HG02588 (cell line): ENCODE data around the gene PRKCZ.

Experiments used
- ATAC-seq: cut with Tn5 transposase; IDR thresholded peaks from one replicate; pipeline ENCODE4 v1.9.1; 2021; ENCODE audit warnings: mild to moderate bottlenecking, moderate library complexity; ENCODE audit not compliant: unreplicated experiment

PRKCZ gene

DNA sequence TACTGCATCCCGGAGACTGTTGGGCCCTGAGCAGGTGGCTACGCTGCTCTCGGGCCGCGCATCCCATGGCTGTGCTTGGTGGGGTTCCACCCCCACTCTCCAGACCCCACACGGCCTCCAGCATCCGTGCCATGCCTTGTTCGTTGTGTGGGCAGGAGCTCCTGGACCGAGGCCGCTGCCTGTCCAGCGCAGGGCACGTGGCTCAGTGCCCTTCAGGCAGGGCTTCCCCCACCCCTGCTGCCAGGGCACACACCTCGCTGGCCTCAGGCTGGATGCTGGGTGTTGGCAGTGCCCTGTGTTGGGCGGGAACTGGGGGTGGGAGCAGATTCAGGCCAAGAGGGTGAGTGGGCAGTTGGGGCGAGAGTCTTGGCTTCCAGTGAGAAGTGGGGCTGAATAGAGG, 9.9 kb downstream of the PRKCZ start:
- no peak for ATAC-seq

DNA sequence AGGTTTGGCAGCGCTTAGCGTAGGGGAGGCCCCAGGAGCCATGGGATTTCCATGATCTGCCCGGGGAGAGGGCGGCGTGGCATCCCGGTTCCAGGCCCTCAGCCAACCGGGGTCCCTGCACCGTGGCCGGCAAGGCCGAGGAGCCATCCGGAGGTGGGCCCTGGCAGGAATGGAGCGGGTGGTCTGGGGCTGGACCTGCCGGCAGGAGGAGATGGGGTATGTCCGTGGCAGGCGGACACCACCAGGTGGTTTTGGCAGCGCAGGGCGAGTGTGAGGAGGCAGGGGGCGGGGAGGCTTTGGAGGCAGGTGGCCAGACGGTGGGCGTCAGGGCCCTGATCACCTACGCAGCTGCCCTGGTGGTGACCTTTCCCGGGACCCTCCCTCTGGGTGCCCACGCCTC, 10.3 kb downstream of the PRKCZ start:
- ATAC-seq, result no peak

DNA sequence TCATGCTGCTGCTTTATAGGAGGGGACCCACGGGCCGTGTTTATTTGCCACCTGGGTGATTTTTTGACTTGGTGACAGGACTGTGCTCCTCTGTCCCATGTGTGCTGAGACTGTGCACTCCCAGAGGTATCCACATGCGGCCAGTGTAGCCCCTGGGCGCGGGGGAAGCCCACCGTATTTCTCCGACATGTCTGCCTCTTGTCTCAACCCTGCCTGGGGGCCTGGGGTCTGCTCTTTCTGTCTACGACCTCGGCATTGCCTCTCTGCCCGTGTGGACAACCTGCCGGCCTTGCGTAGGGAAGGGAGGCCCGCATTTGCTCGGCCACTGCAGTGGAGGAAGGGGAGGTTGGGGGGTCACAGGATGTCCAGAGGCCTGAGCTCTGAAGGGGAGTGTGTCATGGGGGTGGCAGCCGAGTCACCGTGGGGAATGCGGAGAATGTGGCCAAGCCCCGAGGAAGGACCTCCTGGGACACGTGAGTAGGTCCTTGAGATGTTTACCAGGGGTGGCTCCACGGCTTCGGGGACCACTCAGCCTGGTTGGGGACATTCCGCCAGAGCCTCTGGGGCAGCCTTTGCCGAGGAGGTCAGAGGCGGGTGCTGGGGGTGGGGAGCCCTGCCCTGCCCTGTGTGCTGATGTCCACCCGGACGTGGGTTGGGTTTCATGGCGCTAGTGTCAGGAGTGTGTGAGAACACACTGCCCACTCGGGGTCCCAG, 11.0 kb downstream of the PRKCZ start:
- ATAC-seq, result no peak

DNA sequence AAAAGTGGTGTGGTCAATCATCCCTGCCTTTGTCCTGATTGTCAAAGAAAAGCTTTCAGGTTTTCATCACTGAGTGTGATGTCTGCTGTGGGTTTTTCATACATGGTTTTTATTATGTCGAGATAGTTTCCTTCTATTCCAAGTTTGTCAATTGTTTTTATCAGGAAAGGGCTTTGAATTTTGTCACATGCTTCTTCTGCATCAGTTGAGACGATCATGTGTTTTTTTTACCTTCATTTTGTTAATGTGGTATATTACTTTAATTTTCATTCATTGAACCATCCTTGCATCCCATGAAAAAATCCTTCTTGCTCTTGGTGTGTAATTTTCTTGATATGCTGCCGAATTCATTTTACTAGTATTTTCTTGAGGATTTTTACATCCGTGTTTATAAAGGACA, 15.5 kb downstream of the PRKCZ start:
- no peak for ATAC-seq

DNA sequence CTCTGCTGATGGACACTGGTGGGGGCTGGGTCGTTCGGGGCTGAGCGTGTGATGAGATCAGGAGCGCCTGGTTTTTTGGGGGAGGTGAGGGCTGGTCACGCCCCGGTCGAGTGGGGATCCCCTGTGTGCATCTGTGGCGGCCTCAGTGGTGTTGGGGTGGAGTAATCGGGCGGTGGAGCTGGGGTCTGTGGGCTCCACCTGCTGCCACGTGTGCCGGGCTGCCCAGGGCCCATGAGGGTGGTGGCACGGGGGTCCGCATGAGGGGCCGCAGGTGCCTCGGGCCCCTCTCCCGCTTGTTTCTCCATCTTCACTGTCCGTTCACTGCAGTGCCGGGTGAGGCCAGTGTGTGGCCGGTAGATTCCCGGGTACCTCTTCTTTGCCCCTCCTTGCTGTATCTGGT, 17.2 kb downstream of the PRKCZ start:
- ATAC-seq, result no peak

DNA sequence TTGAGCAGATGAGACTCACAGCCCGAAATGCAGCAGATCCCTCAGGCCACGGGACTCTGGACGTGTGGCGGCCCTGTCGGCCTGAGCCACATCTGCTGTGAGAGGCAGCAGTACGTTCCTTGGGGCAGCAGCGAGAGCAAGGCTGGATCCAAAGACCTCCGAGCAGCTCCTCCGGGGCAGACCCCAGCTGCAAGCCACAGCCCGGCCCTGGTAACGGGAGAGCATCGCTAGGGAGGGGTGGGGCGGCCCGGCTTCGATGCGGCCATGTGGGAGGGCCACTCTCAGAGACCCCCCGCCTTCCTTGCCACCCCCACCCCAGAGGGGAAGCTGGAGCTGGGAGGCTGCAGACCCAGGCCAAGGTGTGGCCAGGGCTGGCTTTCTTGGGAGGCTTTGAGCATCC, 17.8 kb downstream of the PRKCZ start:
- no peak for ATAC-seq

DNA sequence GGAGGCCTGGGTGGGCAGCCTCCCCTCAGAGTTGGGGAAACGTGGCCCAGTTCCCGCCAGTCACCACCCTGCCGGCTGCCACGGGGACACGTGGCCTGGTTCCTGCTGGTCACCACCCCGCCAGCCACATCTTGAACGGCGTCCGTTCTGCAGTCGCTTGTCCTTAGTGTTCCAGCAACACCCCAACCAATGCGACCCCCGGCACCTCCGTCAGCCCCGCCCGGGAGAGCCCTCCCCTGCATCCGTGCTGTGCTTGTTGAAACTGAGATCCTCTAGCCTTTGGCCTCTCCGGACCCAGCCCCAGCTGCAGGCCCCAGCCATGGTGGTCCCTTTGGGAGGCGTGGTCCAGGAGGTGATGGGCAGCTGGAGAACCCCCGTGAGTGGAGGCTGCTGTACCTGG, 18.7 kb downstream of the PRKCZ start:
- ATAC-seq, result no peak

DNA sequence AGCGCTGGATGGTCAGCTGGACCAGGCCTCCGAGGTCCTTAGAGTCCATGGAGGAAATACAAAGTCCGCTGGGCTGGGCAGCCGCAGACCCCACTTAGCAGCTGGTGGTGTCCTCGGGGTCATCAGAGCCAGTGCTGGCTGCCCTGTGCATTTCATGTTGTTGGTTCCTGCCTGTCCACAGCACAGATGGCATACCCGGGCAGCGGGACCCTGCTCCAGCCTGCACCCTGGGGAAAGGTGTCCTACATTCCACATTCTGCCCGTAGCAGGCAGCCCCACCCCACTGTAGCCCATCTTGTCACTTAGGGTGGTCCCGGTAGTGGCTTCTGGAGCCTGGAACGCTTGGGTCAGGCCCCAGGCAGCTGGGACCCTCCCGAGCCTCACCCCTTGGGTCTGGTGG, 19.8 kb downstream of the PRKCZ start:
- ATAC-seq, result no peak

DNA sequence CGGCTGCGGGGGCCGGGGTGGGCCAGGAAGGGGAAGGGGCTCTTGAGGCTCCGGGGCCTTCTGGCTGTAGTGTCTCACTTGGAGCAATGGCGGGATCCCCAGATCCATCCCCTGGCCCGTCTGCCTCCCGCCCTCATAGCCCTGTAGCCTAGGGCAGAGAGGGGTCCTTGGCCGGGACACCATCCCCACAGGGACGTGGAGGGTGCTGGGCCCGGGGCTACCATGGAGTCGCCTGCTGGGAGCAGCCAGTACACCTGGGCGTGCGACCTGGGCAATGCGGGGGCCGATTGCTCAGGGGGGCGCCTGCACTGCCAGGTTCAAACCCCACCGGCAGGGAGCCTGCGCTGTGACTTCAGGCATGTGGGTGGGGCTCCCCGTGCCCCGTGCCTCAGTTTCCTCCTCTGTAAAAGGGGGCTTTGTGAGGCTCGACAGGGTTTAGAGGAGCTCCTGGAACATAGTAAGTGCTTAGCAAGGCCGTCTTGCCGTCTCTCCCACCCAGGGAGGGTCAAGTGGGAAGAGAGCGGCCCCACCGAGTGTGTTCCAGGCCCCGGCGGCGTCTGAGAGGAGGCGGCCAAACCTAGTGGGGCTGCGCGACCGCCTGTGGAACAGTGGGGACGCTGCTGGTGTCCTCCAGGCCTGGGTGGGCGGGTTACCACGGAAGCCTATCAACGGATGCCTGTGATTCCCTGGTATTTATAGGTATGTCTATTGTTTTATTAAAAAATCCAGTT, 20.8 kb downstream of the PRKCZ start:
- ATAC-seq, result no peak

DNA sequence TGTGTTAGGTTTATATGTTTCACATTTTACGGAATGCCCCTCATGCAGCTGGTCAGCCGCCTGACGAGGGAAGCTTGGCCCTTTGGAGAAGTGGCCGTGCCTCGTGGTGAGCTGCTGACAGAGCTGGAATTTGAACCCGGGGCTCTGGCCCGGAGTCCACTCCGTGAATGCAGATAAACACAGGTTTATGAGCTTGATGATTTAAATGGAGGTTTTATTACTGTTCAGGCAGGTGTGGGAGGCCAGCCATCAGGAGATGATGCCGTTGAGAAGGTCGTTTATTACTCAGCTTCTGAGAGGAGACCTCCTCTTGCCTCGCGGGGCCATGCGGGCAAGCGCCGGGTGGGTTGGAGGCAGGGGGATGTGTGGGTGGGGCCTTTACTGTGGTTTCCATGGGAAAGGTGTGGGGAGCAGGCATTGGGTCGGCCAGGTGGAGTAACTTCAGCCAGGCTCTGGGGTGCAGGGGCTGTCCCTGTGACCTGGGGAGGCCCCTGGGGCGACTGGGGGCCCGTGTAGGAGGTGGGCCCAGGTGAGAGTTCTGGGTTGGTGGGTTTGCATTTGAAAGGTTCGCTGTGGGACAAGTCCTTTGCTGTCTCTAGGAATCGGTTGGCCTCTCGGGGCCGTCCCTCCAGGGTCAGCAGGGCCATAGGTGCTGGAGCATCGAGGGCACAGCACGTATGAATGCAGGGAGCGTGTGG, 22.0 kb downstream of the PRKCZ start:
- no peak for ATAC-seq

DNA sequence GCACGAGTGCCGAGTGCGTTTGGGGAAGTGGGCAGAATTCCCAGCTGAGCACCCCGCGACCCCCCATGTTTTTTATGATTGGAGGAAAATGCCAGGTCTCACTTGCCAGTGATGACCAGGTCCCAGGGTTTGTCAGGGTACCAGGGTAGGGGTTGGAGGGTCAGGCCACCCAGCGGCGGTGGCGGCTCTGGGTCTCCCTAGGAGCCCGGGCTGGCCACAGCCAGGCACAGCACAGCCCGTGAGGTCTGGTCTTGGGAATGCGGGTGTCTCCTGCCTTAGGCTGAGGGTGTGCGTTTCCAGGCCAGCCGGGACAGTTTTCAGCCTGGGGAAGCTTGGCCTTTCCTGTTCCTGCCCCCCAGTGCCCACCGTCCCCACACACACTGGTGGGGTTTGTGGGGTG, 22.7 kb downstream of the PRKCZ start:
- no peak for ATAC-seq

DNA sequence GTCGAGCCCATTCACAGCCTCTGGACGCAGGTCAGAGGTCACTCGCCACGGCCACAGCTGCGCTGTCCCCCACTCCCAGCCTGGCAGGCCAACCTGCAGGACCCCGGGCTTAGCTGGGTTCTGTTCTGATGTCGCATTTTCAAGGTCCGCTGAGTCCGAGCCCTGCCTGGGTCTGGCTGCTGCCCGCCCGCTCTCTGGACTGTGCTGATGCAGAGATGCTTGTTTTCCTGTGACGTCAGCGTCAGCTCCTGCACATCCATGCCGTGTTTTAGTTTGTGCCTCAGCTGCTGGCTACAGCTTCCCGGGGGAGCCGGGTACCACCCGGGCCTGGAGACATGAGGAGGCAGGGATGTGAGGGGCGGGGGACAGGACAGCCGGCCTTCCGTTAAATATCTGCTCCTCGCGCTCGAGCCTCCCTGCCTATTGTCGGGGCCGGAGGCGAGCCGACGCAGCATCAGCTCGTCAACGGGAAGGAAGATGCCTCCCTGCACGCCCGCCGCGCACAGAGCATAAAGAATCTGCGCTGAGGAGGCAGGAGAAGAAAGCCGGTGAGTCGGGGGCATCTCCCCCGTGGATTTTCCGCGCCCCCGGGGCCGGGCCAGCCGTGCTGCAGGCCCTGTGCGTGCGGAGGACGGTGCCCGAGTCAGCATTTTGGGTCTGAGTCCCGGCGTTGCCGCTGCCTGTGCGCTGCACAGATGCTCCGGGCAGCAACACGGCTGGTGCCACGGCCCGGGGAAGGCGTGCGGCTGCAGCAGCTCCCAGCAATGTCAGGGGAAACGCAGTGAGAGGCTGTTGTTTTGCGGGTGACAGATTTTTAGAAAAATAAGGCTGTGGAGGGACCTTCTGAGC, 23.4 kb downstream of the PRKCZ start:
- no peak for ATAC-seq

DNA sequence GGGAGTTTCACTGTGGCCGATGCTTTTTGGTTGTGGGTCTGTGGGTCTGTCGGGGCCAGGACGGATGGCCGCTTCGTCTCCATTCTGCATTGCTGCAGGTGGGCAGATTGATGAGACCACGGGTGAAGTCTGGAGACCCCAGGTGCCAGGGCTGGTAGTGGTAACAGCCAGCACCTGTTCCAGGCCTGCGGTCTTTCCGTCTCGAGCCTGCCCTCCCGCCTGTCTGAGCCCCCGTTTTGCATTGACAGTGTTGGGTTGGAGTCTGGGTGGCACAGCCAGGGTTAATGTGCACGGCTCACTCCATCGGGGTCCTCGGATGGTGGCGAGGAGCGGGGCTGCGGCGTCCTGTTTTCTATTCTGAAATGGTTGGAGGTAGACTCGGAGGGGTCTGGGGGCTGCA, 24.2 kb downstream of the PRKCZ start:
- no peak for ATAC-seq

DNA sequence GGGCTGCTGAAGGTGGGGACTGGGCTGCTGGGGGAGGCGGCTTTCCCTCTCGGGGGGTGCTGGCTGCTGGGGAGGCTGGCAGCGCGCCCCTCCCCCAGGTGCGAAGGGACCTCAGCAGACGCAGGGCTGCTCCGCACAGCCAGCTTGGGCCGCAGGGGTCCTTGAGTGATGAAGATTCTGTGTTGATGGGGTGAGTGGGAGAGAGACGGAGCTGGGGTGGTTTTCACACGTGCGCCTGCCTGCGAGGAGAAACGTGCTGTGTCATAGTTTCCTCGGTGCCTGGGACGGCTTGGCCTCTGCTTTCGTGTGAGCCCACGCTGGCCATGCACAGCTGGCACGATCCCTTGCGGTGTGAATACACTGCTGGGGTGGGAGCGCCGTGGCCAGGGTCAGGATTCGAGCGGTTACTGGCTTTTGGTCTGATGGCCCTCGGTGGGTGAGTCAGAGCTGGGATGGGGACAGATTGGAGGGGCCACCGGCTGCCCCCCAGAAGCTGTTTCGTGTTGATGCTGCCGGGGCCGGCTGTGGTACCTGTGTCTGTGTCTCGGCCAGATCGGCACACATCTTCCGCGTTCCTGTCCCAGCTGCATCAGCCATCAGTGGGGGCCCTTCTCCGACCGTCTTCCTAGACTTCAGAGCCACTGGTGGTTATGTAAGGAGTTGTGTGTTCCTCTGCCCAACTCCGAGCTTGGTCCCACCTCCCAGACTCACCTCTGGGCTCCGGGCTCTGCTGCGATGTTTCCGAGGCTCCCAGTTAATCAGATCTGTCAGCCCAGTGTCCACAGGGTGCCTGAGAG, 24.9 kb downstream of the PRKCZ start:
- no peak for ATAC-seq

DNA sequence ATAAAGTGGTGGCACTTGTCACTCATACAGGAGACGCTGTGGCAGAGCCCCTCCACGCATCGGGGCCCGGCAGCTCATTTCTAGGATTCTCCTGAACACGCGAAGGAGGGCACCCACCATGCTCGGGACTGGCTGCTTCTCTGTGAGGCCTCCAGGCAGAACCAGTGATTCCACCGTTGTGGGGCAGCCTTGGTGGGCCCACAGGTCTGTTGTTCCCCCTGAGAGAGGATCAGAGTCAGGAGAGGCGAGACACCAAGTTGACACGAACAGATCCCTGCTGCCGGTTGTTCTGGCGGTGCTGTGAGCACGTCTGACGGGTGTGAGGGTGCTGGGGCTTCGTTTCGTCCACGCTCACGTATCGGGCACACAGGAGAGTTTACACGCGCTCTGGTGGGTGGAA, 26.6 kb downstream of the PRKCZ start:
- no peak for ATAC-seq

DNA sequence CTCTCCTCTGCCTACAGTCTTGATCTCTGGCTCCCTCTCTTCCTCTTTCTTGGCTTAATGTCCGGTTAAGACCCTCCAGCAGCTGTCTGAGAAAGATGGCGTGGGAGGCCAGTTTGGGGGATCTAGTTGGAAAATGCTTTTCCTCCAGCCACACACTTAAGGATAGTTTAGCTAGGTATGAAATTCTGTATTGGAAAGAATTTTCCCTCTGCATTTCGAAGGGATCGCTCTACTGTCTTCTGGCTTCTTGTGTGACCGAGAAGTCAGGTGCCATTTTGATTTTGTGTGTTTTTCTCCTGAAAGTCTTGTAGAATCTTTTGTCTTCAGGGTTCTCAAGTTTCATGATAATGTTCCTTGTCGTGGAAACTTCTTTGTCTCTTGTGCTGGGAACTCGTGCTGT, 28.0 kb downstream of the PRKCZ start:
- ATAC-seq, result no peak

DNA sequence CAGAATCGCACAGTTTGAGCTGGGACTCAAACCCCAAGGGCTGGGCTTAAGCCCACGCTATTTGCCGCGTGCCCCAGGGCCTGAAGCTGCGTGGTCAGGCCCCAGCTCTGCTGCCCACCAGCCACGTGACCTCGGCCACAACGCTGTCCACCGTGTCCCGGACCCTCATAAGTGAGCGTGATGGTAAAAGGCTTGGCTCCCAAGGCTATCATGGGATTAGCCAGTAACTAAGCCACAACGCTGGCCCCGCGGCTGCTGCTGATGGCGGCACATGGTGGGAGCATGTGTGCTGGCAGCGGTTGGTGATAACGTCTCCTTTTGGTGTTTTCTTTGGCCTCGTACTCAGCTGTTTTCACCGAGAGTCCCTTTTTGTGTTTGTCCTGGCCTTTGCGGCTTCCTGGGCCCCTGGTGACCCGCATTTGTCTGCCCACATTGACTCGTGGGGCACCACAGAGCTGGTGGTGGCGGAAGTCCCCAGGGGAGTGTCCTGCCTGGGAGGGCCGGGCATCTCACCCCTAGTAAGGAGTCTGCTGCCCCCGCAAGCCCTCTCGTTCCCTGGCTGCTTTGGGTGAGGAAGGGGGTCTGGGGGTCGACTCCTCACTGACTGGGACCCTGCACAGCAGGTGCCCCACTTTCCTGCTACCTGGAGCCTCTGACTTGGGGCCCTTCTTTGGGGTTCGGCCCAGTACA, 29.3 kb downstream of the PRKCZ start:
- no peak for ATAC-seq

DNA sequence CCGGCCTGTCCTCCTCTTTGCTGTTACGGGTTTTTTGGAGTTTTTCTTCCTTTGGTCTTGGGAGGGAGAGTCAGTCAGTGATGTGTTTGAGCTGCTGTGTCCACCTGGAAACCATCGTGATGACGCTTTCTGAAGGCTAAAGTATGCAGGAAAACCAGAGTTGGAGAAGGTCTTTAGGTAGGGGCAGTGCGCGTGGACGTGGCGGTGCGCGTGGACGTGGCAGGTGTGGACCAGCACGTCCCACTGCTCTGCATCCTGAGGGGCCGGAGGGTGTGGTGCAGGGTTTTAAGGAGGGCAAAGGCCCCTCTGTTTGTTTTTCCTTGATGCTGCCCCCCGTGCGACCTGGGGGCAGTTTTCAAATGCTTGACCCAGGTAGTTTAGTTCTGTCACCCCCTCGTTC, 29.9 kb downstream of the PRKCZ start:
- no peak for ATAC-seq

DNA sequence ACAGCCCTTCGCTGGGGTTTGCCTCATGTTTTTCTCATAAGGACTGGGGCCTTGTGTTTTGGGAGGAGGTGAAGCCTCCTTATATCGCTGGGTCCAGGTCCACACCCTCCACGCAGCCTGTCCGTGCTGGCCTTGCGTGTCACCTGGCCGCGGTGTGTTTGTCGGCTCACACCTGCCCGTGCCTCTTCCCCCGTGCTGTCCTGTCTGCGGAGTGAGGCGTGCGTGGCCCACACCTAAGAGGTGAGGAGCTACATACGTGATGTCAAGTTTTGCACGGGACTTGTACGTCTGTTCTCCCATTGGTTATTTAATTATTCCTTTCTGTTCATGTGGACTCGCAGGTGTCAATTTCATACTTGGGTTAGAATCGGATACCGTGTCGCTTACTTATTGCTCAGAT, 30.7 kb downstream of the PRKCZ start:
- no peak for ATAC-seq

DNA sequence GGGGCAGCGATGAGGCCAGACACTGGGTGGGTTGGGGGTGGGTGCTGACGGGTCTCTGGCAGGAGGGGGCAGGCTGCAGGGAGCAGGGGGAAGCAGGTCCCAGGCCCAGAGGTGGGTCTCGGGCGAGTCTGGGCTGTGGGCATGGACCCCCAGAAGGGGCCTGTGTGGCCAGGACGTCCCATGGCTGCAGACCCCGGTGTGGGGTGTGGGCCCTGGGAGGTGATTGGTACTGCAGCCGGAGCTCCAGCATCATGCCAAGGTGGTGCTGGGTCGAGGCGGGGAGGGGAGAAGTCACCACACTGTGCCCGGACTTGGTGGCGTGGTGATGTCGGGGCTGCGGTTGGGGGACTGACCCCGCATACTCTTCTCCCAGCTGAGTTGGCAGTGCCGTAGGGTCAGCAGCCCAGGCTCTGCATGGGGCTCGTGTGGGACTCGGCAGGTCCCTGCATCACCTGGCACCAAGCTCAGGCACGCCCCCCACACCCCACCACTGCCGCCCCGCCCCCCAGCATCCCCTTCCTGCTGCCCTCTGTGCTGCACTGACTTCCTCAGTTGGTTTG, 31.2 kb downstream of the PRKCZ start:
- ATAC-seq, result no peak
